Prostate gland (tissue), 2 donors: ENCODE results near the gene SMCP.

Source experiments
- CTCF ChIP-seq, 4 experiments: fragments of 200-600 bp in 2 of 4; fragments of 450-650 bp in 2 of 4; sonication (generic) in 2 of 4; IDR thresholded peaks; 1 replicate in 3 of 4; 2 replicates in 1 of 4; pipeline ENCODE4 v1.5.1; 2016 to 2019; ENCODE audit warnings: antibody characterized with exemption in 4 of 4, mild to moderate bottlenecking in 2 of 4, moderate library complexity in 2 of 4
- POLR2A ChIP-seq: fragments of 450-650 bp; IDR thresholded peaks from one replicate; pipeline ENCODE4 v1.6.1; 2016; ENCODE audit warnings: antibody characterized with exemption, mild to moderate bottlenecking
- POLR2AphosphoS5 ChIP-seq: sonication (generic); formaldehyde crosslinking; IDR thresholded peaks from one replicate; pipeline ENCODE4 v1.6.1; 2017; ENCODE audit warnings: antibody characterized with exemption

GRCh38 chr1:152919071-152919470, 40.9 kb downstream of the SMCP start:
- TF ChIP-seq CTCF (IDR thresholded peaks at IDR 0.05) (no peak), POLR2A (no peak), POLR2AphosphoS5 (no peak)
